C4-2B (cell line): ENCODE results near the gene NR6A1.

Source experiments
- H3K27ac ChIP-seq: fragments of 450-650 bp; 2 replicates; pipeline ENCODE4 v1.5.1; 2017
- CTCF ChIP-seq: fragments of 450-650 bp; conservative IDR thresholded peaks from 2 replicates; pipeline ENCODE4 v1.5.1; 2017; ENCODE audit warnings: mild to moderate bottlenecking
- ZFX ChIP-seq: fragments of 450-650 bp; IDR thresholded peaks from 2 replicates; pipeline ENCODE4 v1.6.1; 2017

NR6A1 gene

GRCh38 chr9:124784509-124784908 is 13.4 kb upstream of the NR6A1 start:
- no peak for TF ChIP-seq CTCF
- TF ChIP-seq ZFX, result no peak
- no peak overlapping the region for H3K27ac ChIP-seq

- TF ChIP-seq ZFX, result no peak
- no peak for TF ChIP-seq CTCF
- no peak overlapping the region for H3K27ac ChIP-seq
Observed at GRCh38 chr9:124783830-124784229, 12.7 kb upstream of the NR6A1 start.

- no peak for TF ChIP-seq ZFX
- TF ChIP-seq CTCF, result no peak
- H3K27ac ChIP-seq, result no peak overlapping the region
Observed at GRCh38 chr9:124782661-124783574, 11.8 kb upstream of the NR6A1 start.

GRCh38 chr9:124781967-124782660 is 11.0 kb upstream of the NR6A1 start:
- no peak for TF ChIP-seq CTCF
- TF ChIP-seq ZFX, result no peak
- H3K27ac ChIP-seq, result no peak overlapping the region

- H3K27ac ChIP-seq, result no peak overlapping the region
- no peak for TF ChIP-seq ZFX
- no peak for TF ChIP-seq CTCF
Observed at GRCh38 chr9:124780757-124781151, 9.6 kb upstream of the NR6A1 start.

GRCh38 chr9:124780060-124780756 is 9.1 kb upstream of the NR6A1 start:
- no peak overlapping the region for H3K27ac ChIP-seq
- no peak for TF ChIP-seq ZFX
- no peak for TF ChIP-seq CTCF
